GM21360 (cell line): ENCODE data around the gene IL11.
A peak's percentile ranks its signal among the peaks of the same experiment; 100 is the strongest.
"Not testable (repeated sequence)": the region's sequence is repeated elsewhere in the genome, so short reads cannot be mapped to it uniquely, and the experiment has no call there.

Experiments used
- ATAC-seq: cut with Tn5 transposase; IDR thresholded peaks from one replicate; pipeline ENCODE4 v1.9.1; 2021; ENCODE audit warnings: mild to moderate bottlenecking, moderate library complexity; ENCODE audit not compliant: unreplicated experiment

IL11 gene

GRCh38 chr19:55370305-55370988 lies at the start of gene IL11:
IL11 (minus strand) TSS chr19:55370463; CDS start chr19:55370310, 153 bp downstream.
- ATAC-seq, result no peak

GRCh38 chr19:55419624-55420236 lies 49.5 kb upstream of the IL11 start:
- no peak for ATAC-seq

- ATAC-seq, result no peak
Observed at GRCh38 chr19:55419103-55419502, 48.8 kb upstream of the IL11 start.

GRCh38 chr19:55418185-55418584 lies 47.9 kb upstream of the IL11 start:
- ATAC-seq, result no peak

- ATAC-seq, result no peak
Observed at GRCh38 chr19:55410168-55410567, 39.9 kb upstream of the IL11 start.

- not testable (repeated sequence) for ATAC-seq
Observed at GRCh38 chr19:55409179-55409578, 38.9 kb upstream of the IL11 start.

- ATAC-seq, result no peak
Observed at GRCh38 chr19:55408533-55408872, 38.2 kb upstream of the IL11 start.

- peak; percentile 78 for ATAC-seq
Observed at GRCh38 chr19:55407800-55408532, 37.7 kb upstream of the IL11 start.

- ATAC-seq, result peak; percentile 59
Observed at GRCh38 chr19:55407550-55407799, 37.2 kb upstream of the IL11 start, which contains the start of gene UBE2S. UBE2S (minus strand) TSS chr19:55407788; CDS start chr19:55407589, 199 bp downstream.

- no peak for ATAC-seq
Observed at GRCh38 chr19:55406826-55407549, 36.7 kb upstream of the IL11 start.

GRCh38 chr19:55406091-55406825 lies 36.0 kb upstream of the IL11 start:
- no peak for ATAC-seq

GRCh38 chr19:55405638-55406037 lies 35.4 kb upstream of the IL11 start:
- ATAC-seq, result no peak

- no peak for ATAC-seq
Observed at GRCh38 chr19:55402509-55402908, 32.2 kb upstream of the IL11 start.

- ATAC-seq, result not testable (repeated sequence)
Observed at GRCh38 chr19:55401390-55401789, 31.1 kb upstream of the IL11 start.

- ATAC-seq, result no peak
Observed at GRCh38 chr19:55400281-55401087, 30.2 kb upstream of the IL11 start.

- no peak for ATAC-seq
Observed at GRCh38 chr19:55398200-55398925, 28.1 kb upstream of the IL11 start.

- no peak for ATAC-seq
Observed at GRCh38 chr19:55392820-55393761, 22.8 kb upstream of the IL11 start.
